Lung (tissue), 12 donors: ENCODE measurements around the gene LDB2. TPM values are rescaled to one million over a fixed set of nuclear protein-coding genes. Genes with fewer than 3 reads are reported as not detected.

ENCODE experiments used
- ATAC-seq: fragments of 200-7000 bp; cut with Tn5 transposase; one replicate; pipeline ENCODE4 v1.9.1; 2020; ENCODE audit warnings: moderate number of reproducible peaks; ENCODE audit not compliant: insufficient read depth, low FRiP score
- DNase-seq, 3 donors: peaks; one replicate each; pipeline ENCODE4 v3.0.0-alpha.2; 2013 to 2017
- H3K27ac ChIP-seq, 2 donors: one replicate each; pipeline ENCODE4 v1.5.1; 2013; ENCODE audit warnings: mild to moderate bottlenecking in 2 of 2, moderate library complexity in 2 of 2, control low read depth in 1 of 2, inconsistent platforms in 1 of 2, low read depth in 1 of 2, low read length in 1 of 2
- H3K27me3 ChIP-seq, 3 donors: one replicate each; pipeline ENCODE4 v1.5.1; 2013; ENCODE audit warnings: low read length in 2 of 3; ENCODE audit not compliant: control insufficient read depth in 3 of 3, insufficient read depth in 3 of 3
- H3K36me3 ChIP-seq, 4 donors: one replicate each; pipeline ENCODE4 v1.5.1; 2013; ENCODE audit warnings: low read length in 4 of 4, mild to moderate bottlenecking in 1 of 4, moderate library complexity in 1 of 4; ENCODE audit not compliant: control insufficient read depth in 4 of 4, insufficient read depth in 4 of 4
- H3K4me1 ChIP-seq, 5 donors: one replicate each; pipeline ENCODE4 v1.5.1; 2013; ENCODE audit warnings: low read length in 5 of 5, mild to moderate bottlenecking in 2 of 5, moderate library complexity in 1 of 5; ENCODE audit not compliant: control insufficient read depth in 5 of 5, insufficient read depth in 5 of 5
- H3K4me3 ChIP-seq: one replicate; pipeline ENCODE4 v1.5.1; 2013; ENCODE audit warnings: mild to moderate bottlenecking, control low read depth, moderate library complexity
- H3K9ac ChIP-seq, 2 donors: one replicate each; pipeline ENCODE4 v1.5.1; 2013; ENCODE audit warnings: low read length in 2 of 2, control low read depth in 1 of 2; ENCODE audit not compliant: insufficient read depth in 1 of 2
- H3K9me3 ChIP-seq, 4 donors: one replicate each; pipeline ENCODE4 v1.5.1; 2013; ENCODE audit warnings: low read length in 3 of 4, mild to moderate bottlenecking in 1 of 4, moderate library complexity in 1 of 4; ENCODE audit not compliant: control insufficient read depth in 4 of 4, insufficient read depth in 3 of 4
- CTCF ChIP-seq: IDR thresholded peaks from 2 replicates; pipeline ENCODE4 v1.5.1; 2012; ENCODE audit warnings: mild to moderate bottlenecking; ENCODE audit errors: control extremely low read depth, extremely low read depth
- WGBS, 2 donors: extraction: QIAGEN DNeasy Blood & Tissue Kit; methylation state at CpG; one replicate each; pipeline ENCODE4 v1.1.7; 2013; 5-methylcytosine and 5-hydroxymethylcytosine counted together
- polyA plus RNA-seq, 2 donors: library from polyadenylated mRNA; stranded (reverse); fragments of 200-250 nt; gene quantifications; one replicate each; pipeline ENCODE4 v1.2.1, GENCODE V29; 2013
- total RNA-seq, 2 donors: library from RNA; depleted of rRNA in 1 of 2; stranded (reverse); fragments of >200 nt in 1 of 2; gene quantifications; one replicate each; pipeline ENCODE4 v1.2.1, GENCODE V29; 2014 to 2021
- donor health status: control.
- donor health status: control.
- donor health status: Bipolar disorder and iron deficiency.
- donor health status: healthy.
- donor health status: DM: yes; HTN: yes; CAD: no.

The LDB2 gene
- total and polyA plus RNA-seq, 4 donors: 18.1 to 147 (median 46.1) TPM

- DNase-seq (no peak), ATAC-seq (no peak)
- H3K27ac ChIP-seq: no peak overlapping the region
- H3K27me3 ChIP-seq: no peaks in the 10 kb centered on the region
- H3K4me3 ChIP-seq: no peak overlapping the region
- peaks cover 0 to 5% (median 3%) of the 10 kb centered on the region in 4 donors for H3K36me3 ChIP-seq
- H3K9me3 ChIP-seq: peaks cover 0 to 3% (median 0%) of the 10 kb centered on the region in 4 donors
- TF ChIP-seq CTCF: no peak
- 81 to 92% methylated on average over 8 of the region's 8 CpGs for WGBS, 2 donors
- no peak overlapping the region for H3K9ac ChIP-seq
- peaks cover 0 to 10% (median 0%) of the 10 kb centered on the region in 5 donors for H3K4me1 ChIP-seq
These were observed 13.6 kb downstream of the LDB2 start for GRCh38 chr4:16884673-16885460.

- Histone ChIP-seq H3K27ac (no peak overlapping the region), H3K27me3 (no peaks in the 10 kb centered on the region), H3K9me3 (peaks cover 0 to 3% (median 0%) of the 10 kb centered on the region in 4 donors), H3K36me3 (peaks cover 0 to 9% (median 3%) of the 10 kb centered on the region in 4 donors), H3K4me3 (no peak overlapping the region), H3K9ac (no peak overlapping the region), H3K4me1 (peaks cover 0 to 2% (median 0%) of the 10 kb centered on the region in 5 donors)
- WGBS, 2 donors: 87 to 90% methylated on average over 4 of the region's 4 CpGs
- no peak for TF ChIP-seq CTCF
- ATAC-seq: no peak
- no peak for DNase-seq
These were observed 14.6 kb downstream of the LDB2 start for GRCh38 chr4:16883806-16884205.

- Histone ChIP-seq H3K9ac (no peak overlapping the region), H3K9me3 (peaks cover 0 to 3% (median 0%) of the 10 kb centered on the region in 4 donors), H3K4me3 (no peak overlapping the region), H3K27me3 (no peaks in the 10 kb centered on the region), H3K36me3 (peaks cover 0 to 4% (median 0%) of the 10 kb centered on the region in 4 donors), H3K27ac (no peak overlapping the region), H3K4me1 (no peaks in the 10 kb centered on the region)
- 80 to 91% methylated on average over 7 of the region's 7 CpGs for WGBS, 2 donors
- DNase-seq (no peak), ATAC-seq (no peak)
- TF ChIP-seq CTCF: no peak
These were observed 17.1 kb downstream of the LDB2 start for GRCh38 chr4:16881151-16881884.
